PFSK-1 (cell line): ENCODE data around the gene HHATL.

Experiments
- FOXP2 ChIP-seq: optimal IDR thresholded peaks from 2 replicates; pipeline ENCODE3; 2011; ENCODE audit warnings: borderline replicate concordance, control low read depth, inconsistent platforms; ENCODE audit not compliant: insufficient read depth; ENCODE audit errors: extremely low read length, extremely low read depth
- POLR2AphosphoS5 ChIP-seq: IDR thresholded peaks from 2 replicates; pipeline ENCODE4 v1.6.1; 2012; ENCODE audit warnings: low read depth, mild to moderate bottlenecking, control low read depth, low read length, moderate library complexity
- REST ChIP-seq, 2 experiments: IDR thresholded peaks; 2 replicates each; pipeline versions ENCODE4 v1.6.1 to v1.8.0; 2011 to 2012; ENCODE audit warnings: low read depth in 2 of 2, low read length in 2 of 2, control low read depth in 1 of 2, inconsistent platforms in 1 of 2, mild to moderate bottlenecking in 1 of 2, moderate library complexity in 1 of 2; ENCODE audit not compliant: insufficient read depth in 1 of 2
- SIN3A ChIP-seq: IDR thresholded peaks from 2 replicates; pipeline ENCODE4 v1.6.1; 2012; ENCODE audit warnings: mild to moderate bottlenecking, low read length, moderate library complexity, borderline replicate concordance; ENCODE audit not compliant: insufficient read depth
- TAF1 ChIP-seq: IDR thresholded peaks from 2 replicates; pipeline ENCODE4 v1.6.1; 2012; ENCODE audit warnings: low read length, control low read depth, borderline replicate concordance; ENCODE audit not compliant: insufficient read depth

- TF ChIP-seq REST (IDR thresholded peaks at IDR 0.05; ENCODE audit: insufficient read depth in 1 of 2, low read depth in 2 of 2, low read length in 2 of 2) (no peak), TAF1 (no peak), POLR2AphosphoS5 (no peak), FOXP2 (no peak), SIN3A (no peak)
Observed at GRCh38 chr3:42685363-42685881, 17.2 kb downstream of the HHATL start, which contains the start of gene KLHL40.
